WTC11 (cell line): Measurements from ENCODE around the gene POGZ. TPM values are rescaled to one million over a fixed set of nuclear protein-coding genes. Genes with fewer than 3 reads are reported as not detected.
A peak's percentile ranks its signal among the peaks of the same experiment; 100 is the strongest.

Experiments
- ATAC-seq: fragments of 200-7000 bp; cut with Tn5 transposase; 2 replicates; pipeline ENCODE4 v1.10.0; 2021; ENCODE audit warnings: mild to moderate bottlenecking, moderate library complexity
- CTCF ChIA-PET: fragments of 300-600 bp; sonication (Branson Sonifier 250); formaldehyde crosslinking; loops from one replicate; lab custom pipeline; 2021; ENCODE audit warnings: antibody characterized with exemption; lab: Charles Lee
- POLR2A ChIA-PET: fragments of 350-600 bp; sonication (Branson Sonifier 250); formaldehyde crosslinking; loops from one replicate; lab custom pipeline; 2021; ENCODE audit warnings: antibody characterized with exemption; lab: Charles Lee
- DNase-seq: peaks from one replicate; pipeline ENCODE4 v3.0.0; 2021; ENCODE audit warnings: low spot score
- H3K27ac Mint-ChIP-seq: 2 replicates; pipeline ENCODE4 v1.8.0; 2021; ENCODE audit warnings: mixed read lengths
- H3K27me3 Mint-ChIP-seq: 2 replicates; pipeline ENCODE4 v1.8.0; 2021; ENCODE audit warnings: low read depth, mild to moderate bottlenecking, moderate library complexity, mixed read lengths
- H3K36me3 Mint-ChIP-seq: 2 replicates; pipeline ENCODE4 v1.8.0; 2021; ENCODE audit warnings: mixed read lengths
- H3K4me1 Mint-ChIP-seq: 2 replicates; pipeline ENCODE4 v1.8.0; 2022; ENCODE audit warnings: mixed read lengths
- H3K4me3 Mint-ChIP-seq: 2 replicates; pipeline ENCODE4 v1.8.0; 2021; ENCODE audit warnings: mild to moderate bottlenecking, moderate library complexity, mixed read lengths
- H3K9me3 Mint-ChIP-seq: 2 replicates; pipeline ENCODE4 v1.8.0; 2021; ENCODE audit warnings: mixed read lengths
- AFF4 ChIP-seq: sonication (generic); formaldehyde crosslinking; IDR thresholded peaks from 2 replicates; pipeline ENCODE4 v1.8.1; 2023; ENCODE audit warnings: mild to moderate bottlenecking, missing genetic modification reagents, borderline replicate concordance
- ATF3 ChIP-seq: sonication (generic); formaldehyde crosslinking; conservative IDR thresholded peaks from 2 replicates; pipeline ENCODE4 v1.8.1; 2022; ENCODE audit warnings: mild to moderate bottlenecking, missing genetic modification reagents
- ATF6 ChIP-seq: sonication (generic); formaldehyde crosslinking; IDR thresholded peaks from 2 replicates; pipeline ENCODE4 v1.8.1; 2023; ENCODE audit warnings: mild to moderate bottlenecking, missing genetic modification reagents
- CBFB ChIP-seq: sonication (generic); formaldehyde crosslinking; IDR thresholded peaks from 2 replicates; pipeline ENCODE4 v1.8.1; 2022; ENCODE audit warnings: mild to moderate bottlenecking, low read depth, missing genetic modification reagents
- CREB1 ChIP-seq: sonication (generic); formaldehyde crosslinking; IDR thresholded peaks from 2 replicates; pipeline ENCODE4 v1.8.0; 2023; ENCODE audit warnings: mild to moderate bottlenecking, missing genetic modification reagents
- ERG ChIP-seq: fragments of 250-450 bp; sonication (Bioruptor Pico); IDR thresholded peaks from 2 replicates; pipeline ENCODE4 v1.8.0; 2021; ENCODE audit warnings: mild to moderate bottlenecking
- FOXJ3 ChIP-seq: sonication (generic); formaldehyde crosslinking; IDR thresholded peaks from 2 replicates; pipeline ENCODE4 v1.9.0; 2021; ENCODE audit warnings: missing genetic modification reagents, mild to moderate bottlenecking, borderline replicate concordance
- MXD4 ChIP-seq: fragments of 250-450 bp; sonication (Bioruptor Pico); IDR thresholded peaks from 2 replicates; pipeline ENCODE4 v1.8.0; 2021; ENCODE audit warnings: mild to moderate bottlenecking, moderate library complexity, borderline replicate concordance
- NFATC4 ChIP-seq: fragments of 250-450 bp; sonication (Bioruptor Pico); IDR thresholded peaks from 2 replicates; pipeline ENCODE4 v1.9.0; 2021; ENCODE audit warnings: mild to moderate bottlenecking
- TEAD4 ChIP-seq: sonication (generic); formaldehyde crosslinking; IDR thresholded peaks from 2 replicates; pipeline ENCODE4 v1.8.0; 2022; ENCODE audit warnings: mild to moderate bottlenecking, missing genetic modification reagents
- ZNF121 ChIP-seq: sonication (generic); formaldehyde crosslinking; IDR thresholded peaks from 2 replicates; pipeline ENCODE4 v1.8.0; 2023; ENCODE audit warnings: missing genetic modification reagents
- ZNF317 ChIP-seq: sonication (generic); formaldehyde crosslinking; IDR thresholded peaks from 2 replicates; pipeline ENCODE4 v1.8.1; 2023; ENCODE audit warnings: low read depth, mild to moderate bottlenecking, moderate library complexity, missing genetic modification reagents, borderline replicate concordance
- ZNF423 ChIP-seq: fragments of 250-450 bp; sonication (Bioruptor Pico); IDR thresholded peaks from 2 replicates; pipeline ENCODE4 v2.1.2; 2022; ENCODE audit warnings: mild to moderate bottlenecking, moderate library complexity
- total RNA-seq: library from RNA; stranded (reverse); gene quantifications from 3 replicates; pipeline ENCODE4 v1.2.3, GENCODE V29; 2021
- TF ChIP-seq, protein P1 (sequence below): sonication (generic); formaldehyde crosslinking; IDR thresholded peaks from 2 replicates; pipeline ENCODE4 v1.8.0; 2022; ENCODE audit warnings: mild to moderate bottlenecking, missing genetic modification reagents
- TF ChIP-seq, protein P2 (sequence below): fragments of 250-450 bp; sonication (Bioruptor Pico); IDR thresholded peaks from 2 replicates; pipeline ENCODE4 v1.9.0; 2021; ENCODE audit warnings: mild to moderate bottlenecking

The POGZ gene
- total RNA-seq, 1 experiment from 2014 or later: 88.1 TPM

DNA sequence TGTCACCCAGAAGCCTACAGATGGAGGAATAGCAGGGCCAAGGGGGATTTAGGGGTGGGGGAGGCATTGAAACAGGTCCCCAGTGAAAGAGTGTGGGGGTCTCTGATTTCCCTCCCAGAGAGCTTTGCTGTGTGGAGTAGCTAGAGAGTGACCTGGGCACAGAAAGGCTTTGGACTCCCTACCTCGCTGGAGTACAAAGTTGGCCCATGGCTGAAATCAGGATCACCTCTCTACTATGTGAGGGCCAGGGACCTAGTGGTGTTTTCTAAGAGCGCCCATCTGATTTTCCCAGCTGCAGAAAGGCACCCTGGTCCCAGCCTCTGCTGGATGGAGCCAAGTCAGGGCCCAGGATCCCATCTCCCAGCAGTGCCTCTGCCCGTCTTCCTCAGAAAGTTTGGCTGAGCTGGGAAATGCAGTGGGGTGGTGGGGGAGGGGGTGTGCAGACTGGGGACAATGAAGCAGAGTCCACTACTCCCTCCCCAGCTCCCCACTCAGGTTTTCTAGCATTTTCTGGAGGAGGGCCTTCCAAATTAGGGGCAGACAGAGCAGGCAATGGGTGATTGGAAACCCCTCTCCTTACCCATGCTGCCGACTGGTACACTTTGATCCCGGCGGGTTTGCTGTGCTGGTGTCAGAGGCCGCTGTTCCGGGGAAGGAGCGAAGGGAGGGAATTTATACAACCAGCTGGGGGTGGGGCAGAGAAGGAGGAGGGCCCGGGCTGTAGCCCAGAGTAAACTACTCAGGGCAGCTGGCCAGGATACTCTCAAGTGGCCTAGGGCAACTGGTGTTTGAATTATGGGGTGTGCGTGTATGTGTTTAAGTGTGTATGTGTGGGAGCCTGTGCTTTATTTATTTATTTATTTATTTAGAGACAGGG is 87.0 kb downstream of the POGZ start, which contains the start of gene SELENBP1:
TSS of gene SELENBP1 (minus strand) at position 648 of the 877 bp plus-strand sequence. CDS start at position 584, 64 bp downstream.
- H3K27ac Mint-ChIP-seq: peak within 1 kb of the TSS; percentile 12; the same call in 1 of the 2 replicates
- H3K4me1 Mint-ChIP-seq: peaks cover 24% of the 10 kb centered on the region
- no peaks in the 10 kb centered on the region for H3K27me3 Mint-ChIP-seq
- TF ChIP-seq ATF3 (CRISPR knock-in tag) (no peak), CBFB (CRISPR knock-in tag) (no peak), CREB1 (CRISPR knock-in tag) (no peak), ZNF423 (CRISPR knock-in tag) (no peak), ATF6 (CRISPR knock-in tag) (no peak), TEAD4 (CRISPR knock-in tag) (no peak), NFATC4 (no peak)
- TF ChIP-seq, protein P1, sequence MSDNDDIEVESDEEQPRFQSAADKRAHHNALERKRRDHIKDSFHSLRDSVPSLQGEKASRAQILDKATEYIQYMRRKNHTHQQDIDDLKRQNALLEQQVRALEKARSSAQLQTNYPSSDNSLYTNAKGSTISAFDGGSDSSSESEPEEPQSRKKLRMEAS: 0 out of 2 replicates have a peak, but pooled peaks have one; percentile 31
- POLR2A ChIA-PET: interaction anchor here (0.6 to 1.4 kb wide), 5 partner anchors 22 to 241 kb away, joined by 3 read pairs; partner anchors contain the start of gene PSMB4
- H3K36me3 Mint-ChIP-seq: no peaks in the 10 kb centered on the region
- CTCF ChIA-PET: interaction anchor here (0.9 to 1.8 kb wide), 3 partner anchors 27 to 71 kb away, joined by 4 to 15 read pairs (median 12); partner anchors contain the start of gene PSMB4
- ATAC-seq: peak; percentile 86
- DNase-seq: peak; percentile 63
- H3K4me3 Mint-ChIP-seq: peak within 1 kb of the TSS; percentile 60
- no peaks in the 10 kb centered on the region for H3K9me3 Mint-ChIP-seq

GRCh38 chr1:151371370-151372057 is 87.8 kb downstream of the POGZ start:
- Mint-ChIP-seq H3K4me1 (peaks cover 24% of the 10 kb centered on the region), H3K27me3 (no peaks in the 10 kb centered on the region), H3K36me3 (no peaks in the 10 kb centered on the region), H3K27ac (no peak overlapping the region), H3K9me3 (no peaks in the 10 kb centered on the region), H3K4me3 (peak overlapping the region; percentile 60; the same call in 1 of the 2 replicates)
- TF ChIP-seq, protein P1: no peak
- TF ChIP-seq AFF4 (CRISPR knock-in tag): no peak
- no peak for TF ChIP-seq FOXJ3 (CRISPR knock-in tag)
- TF ChIP-seq ERG (CRISPR knock-in tag): no peak
- TF ChIP-seq ZNF121 (CRISPR knock-in tag): no peak
- no peak for TF ChIP-seq ZNF317
- TF ChIP-seq, protein P2, sequence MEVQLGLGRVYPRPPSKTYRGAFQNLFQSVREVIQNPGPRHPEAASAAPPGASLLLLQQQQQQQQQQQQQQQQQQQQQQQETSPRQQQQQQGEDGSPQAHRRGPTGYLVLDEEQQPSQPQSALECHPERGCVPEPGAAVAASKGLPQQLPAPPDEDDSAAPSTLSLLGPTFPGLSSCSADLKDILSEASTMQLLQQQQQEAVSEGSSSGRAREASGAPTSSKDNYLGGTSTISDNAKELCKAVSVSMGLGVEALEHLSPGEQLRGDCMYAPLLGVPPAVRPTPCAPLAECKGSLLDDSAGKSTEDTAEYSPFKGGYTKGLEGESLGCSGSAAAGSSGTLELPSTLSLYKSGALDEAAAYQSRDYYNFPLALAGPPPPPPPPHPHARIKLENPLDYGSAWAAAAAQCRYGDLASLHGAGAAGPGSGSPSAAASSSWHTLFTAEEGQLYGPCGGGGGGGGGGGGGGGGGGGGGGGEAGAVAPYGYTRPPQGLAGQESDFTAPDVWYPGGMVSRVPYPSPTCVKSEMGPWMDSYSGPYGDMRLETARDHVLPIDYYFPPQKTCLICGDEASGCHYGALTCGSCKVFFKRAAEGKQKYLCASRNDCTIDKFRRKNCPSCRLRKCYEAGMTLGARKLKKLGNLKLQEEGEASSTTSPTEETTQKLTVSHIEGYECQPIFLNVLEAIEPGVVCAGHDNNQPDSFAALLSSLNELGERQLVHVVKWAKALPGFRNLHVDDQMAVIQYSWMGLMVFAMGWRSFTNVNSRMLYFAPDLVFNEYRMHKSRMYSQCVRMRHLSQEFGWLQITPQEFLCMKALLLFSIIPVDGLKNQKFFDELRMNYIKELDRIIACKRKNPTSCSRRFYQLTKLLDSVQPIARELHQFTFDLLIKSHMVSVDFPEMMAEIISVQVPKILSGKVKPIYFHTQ: no peak
- no peak for TF ChIP-seq MXD4 (CRISPR knock-in tag)
- ChIA-PET POLR2A (interaction anchor here (0.6 to 1.4 kb wide), 4 partner anchors 21 to 241 kb away, joined by 3 read pairs; no protein-coding TSS in a partner anchor), CTCF (interaction anchor here (1.7 to 1.8 kb wide), 2 partner anchors 31 to 70 kb away, joined by 12 to 15 read pairs; no protein-coding TSS in a partner anchor)
- no peak for ATAC-seq
- DNase-seq: no peak
